HepG2 (cell line): ENCODE measurements around the gene C1orf35. TPM values are rescaled to one million over a fixed set of nuclear protein-coding genes. Genes with fewer than 3 reads are reported as not detected.
A peak's percentile ranks its signal among the peaks of the same experiment; 100 is the strongest.

Experiments used
- ASH2L ChIP-seq: fragments of 300-600, 200-600 bp; sonication (generic); IDR thresholded peaks from 2 replicates; pipeline ENCODE4 v1.7.0; 2017; ENCODE audit warnings: low read depth, mild to moderate bottlenecking, moderate library complexity, mixed read lengths, low read length; ENCODE audit not compliant: insufficient read length
- E2F5 ChIP-seq: sonication (generic); formaldehyde crosslinking; conservative IDR thresholded peaks from 2 replicates; pipeline ENCODE4 v1.4.0; 2020; ENCODE audit warnings: missing genetic modification reagents
- GATAD2A ChIP-seq: IDR thresholded peaks from 2 replicates; pipeline ENCODE4 v1.6.1; 2016
- KDM2A ChIP-seq: sonication (generic); formaldehyde crosslinking; IDR thresholded peaks from 2 replicates; pipeline ENCODE4 v1.4.0; 2020; ENCODE audit warnings: low read depth, missing genetic modification reagents, borderline replicate concordance
- MAF1 ChIP-seq: sonication (generic); formaldehyde crosslinking; IDR thresholded peaks from 2 replicates; pipeline ENCODE4 v1.5.0; 2020; ENCODE audit warnings: missing genetic modification reagents, borderline replicate concordance
- NFAT5 ChIP-seq: sonication (generic); formaldehyde crosslinking; IDR thresholded peaks from 2 replicates; pipeline ENCODE4 v1.4.0; 2020; ENCODE audit warnings: missing genetic modification reagents
- POLR2G ChIP-seq: fragments of 200-400 bp; formaldehyde crosslinking; IDR thresholded peaks from 2 replicates; pipeline ENCODE4 v1.6.1; 2018; ENCODE audit warnings: mild to moderate bottlenecking, low read depth, low read length, moderate library complexity
- SATB2 ChIP-seq: sonication (generic); formaldehyde crosslinking; IDR thresholded peaks from 2 replicates; pipeline ENCODE4 v1.5.0; 2020; ENCODE audit warnings: missing genetic modification reagents
- STAT6 ChIP-seq: sonication (generic); formaldehyde crosslinking; IDR thresholded peaks from 2 replicates; pipeline ENCODE4 v1.4.0; 2020; ENCODE audit warnings: missing genetic modification reagents, mild to moderate bottlenecking, borderline replicate concordance
- ZBTB34 ChIP-seq: sonication (generic); formaldehyde crosslinking; IDR thresholded peaks from 2 replicates; pipeline ENCODE4 v1.8.0; 2022; ENCODE audit warnings: mild to moderate bottlenecking, missing genetic modification reagents
- ZNF292 ChIP-seq: sonication (generic); formaldehyde crosslinking; IDR thresholded peaks from 2 replicates; pipeline ENCODE4 v1.8.1; 2022; ENCODE audit warnings: mild to moderate bottlenecking, low read depth, missing genetic modification reagents, borderline replicate concordance
- ZNF446 ChIP-seq: sonication (generic); formaldehyde crosslinking; IDR thresholded peaks from 2 replicates; pipeline ENCODE4 v1.5.0; 2020; ENCODE audit warnings: mild to moderate bottlenecking, missing genetic modification reagents
- ZNF570 ChIP-seq: sonication (generic); formaldehyde crosslinking; IDR thresholded peaks from 2 replicates; pipeline ENCODE4 v1.4.0; 2020; ENCODE audit warnings: mild to moderate bottlenecking, missing genetic modification reagents, borderline replicate concordance
- ZNF577 ChIP-seq: sonication (generic); formaldehyde crosslinking; IDR thresholded peaks from 2 replicates; pipeline ENCODE4 v1.4.0; 2020; ENCODE audit warnings: mild to moderate bottlenecking, low read depth, missing genetic modification reagents, borderline replicate concordance
- ZNF615 ChIP-seq: sonication (generic); formaldehyde crosslinking; IDR thresholded peaks from 2 replicates; pipeline ENCODE4 v1.5.0; 2020; ENCODE audit warnings: mild to moderate bottlenecking, missing genetic modification reagents, borderline replicate concordance
- ZNF704 ChIP-seq: sonication (generic); formaldehyde crosslinking; IDR thresholded peaks from 2 replicates; pipeline ENCODE4 v1.8.1; 2023; ENCODE audit warnings: mild to moderate bottlenecking, inconsistent platforms, moderate library complexity, missing genetic modification reagents, borderline replicate concordance
- polyA plus RNA-seq, 8 experiments: library from polyadenylated mRNA; depleted of rRNA in 3 of 8; stranded (reverse) in 7 of 8; unstranded in 1 of 8; fragments of >200 nt; fragmentation: Illumina TruSeq in 4 of 8; extraction: Trizol in 4 of 8; gene quantifications; 2 replicates each; pipeline versions ENCODE4 v1.2.1 to v1.2.3, GENCODE V29; 2011 to 2016; ENCODE audit warnings: low read depth in 4 of 8, missing spikeins in 1 of 8, mixed read lengths in 1 of 8; ENCODE audit not compliant: insufficient read depth in 1 of 8
- total RNA-seq, 5 experiments: library from RNA; depleted of rRNA; stranded (reverse); fragments of >200 nt; fragmentation: Illumina TruSeq; extraction: Trizol; gene quantifications; 2 replicates each; pipeline ENCODE4 v1.2.3, GENCODE V29; 2016; ENCODE audit warnings: low read depth in 1 of 5

Gene C1orf35
- total and polyA plus RNA-seq, 2 of the 13 experiments (the other 11 are each of a cell fraction or from before 2014, with no cell fraction given) = 8.1 to 19.3 TPM

- TF ChIP-seq NFAT5 (CRISPR knock-in tag) = no peak
- no peak for TF ChIP-seq GATAD2A (CRISPR knock-in tag)
- TF ChIP-seq ZNF446 (CRISPR knock-in tag) = no peak
- no peak for TF ChIP-seq STAT6 (CRISPR knock-in tag)
- TF ChIP-seq ZNF292 (CRISPR knock-in tag) = no peak
- no peak for TF ChIP-seq ASH2L
- TF ChIP-seq ZNF577 (CRISPR knock-in tag) = no peak
- no peak for TF ChIP-seq ZNF570
- TF ChIP-seq ZNF704 = no peak
- no peak for TF ChIP-seq ZBTB34
- TF ChIP-seq MAF1 (CRISPR knock-in tag) = no peak
- no peak for TF ChIP-seq POLR2G
- no peak for TF ChIP-seq ZNF615 (CRISPR knock-in tag)
- TF ChIP-seq KDM2A (CRISPR knock-in tag) = 0 out of 2 replicates have a peak, but pooled peaks have one; percentile 0
- no peak for TF ChIP-seq E2F5 (CRISPR knock-in tag)
- TF ChIP-seq SATB2 = no peak
Observed at GRCh38 chr1:228085287-228085951, 17.7 kb downstream of the C1orf35 start (continued).
